ENCODE measurements around the gene PPIL1. TPM values are rescaled to one million over a fixed set of nuclear protein-coding genes. Genes with fewer than 3 reads are reported as not detected.

Gene PPIL1
- total and polyA plus RNA-seq, 2 of the 8 experiments (the other 6 are each of a cell fraction or from before 2014, with no cell fraction given) = 83.7 to 86.5 TPM

- TF ChIP-seq SIN3A (conservative IDR thresholded peaks at IDR 0.05 in 1 of 2, IDR thresholded peaks at IDR 0.05 in 1 of 2; ENCODE audit: low read depth in 1 of 2, low read length in 2 of 2) (no peak), ATF3 (IDR thresholded peaks at IDR 0.05; ENCODE audit: insufficient read depth, low read depth, low read length) (no peak), MAX (IDR thresholded peaks at IDR 0.05) (no peak), KDM1A (IDR thresholded peaks at IDR 0.05; ENCODE audit: borderline replicate concordance, low read length) (no peak)
These were observed 47.9 kb downstream of the PPIL1 start (continued) for GRCh38 chr6:36826520-36827227.
